ENCODE results near the gene PAN2. TPM values are rescaled to one million over a fixed set of nuclear protein-coding genes. Genes with fewer than 3 reads are reported as not detected.
"Not testable (repeated sequence)": the region's sequence is repeated elsewhere in the genome, so short reads cannot be mapped to it uniquely, and the experiment has no call there.

The PAN2 gene
- total RNA-seq, 2 donors from 2014 or later: 14.5 to 18.4 TPM

- no peak for TF ChIP-seq CTCF (IDR thresholded peaks at IDR 0.05)
- Histone ChIP-seq H3K27ac (no peak overlapping the region), H3K27me3 (no peaks in the 10 kb centered on the region), H3K4me1 (no peaks in the 10 kb centered on the region), H3K36me3 (peaks cover 79% of the 10 kb centered on the region), H3K4me3 (no peak overlapping the region), H3K9me3 (no peaks in the 10 kb centered on the region)
- no peak for DNase-seq (ENCODE audit: low spot score)
These were observed 12.9 kb upstream of the PAN2 start for GRCh38 chr12:56346675-56347074.

- H3K4me1 ChIP-seq; H3K4me3 ChIP-seq; H3K27me3 ChIP-seq; DNase-seq (ENCODE audit: low spot score); H3K9me3 ChIP-seq; H3K27ac ChIP-seq: not testable (repeated sequence)
- H3K36me3 ChIP-seq: peaks cover 35% of the 10 kb centered on the region
These were observed 8.5 kb upstream of the PAN2 start for GRCh38 chr12:56342290-56342689.

DNA sequence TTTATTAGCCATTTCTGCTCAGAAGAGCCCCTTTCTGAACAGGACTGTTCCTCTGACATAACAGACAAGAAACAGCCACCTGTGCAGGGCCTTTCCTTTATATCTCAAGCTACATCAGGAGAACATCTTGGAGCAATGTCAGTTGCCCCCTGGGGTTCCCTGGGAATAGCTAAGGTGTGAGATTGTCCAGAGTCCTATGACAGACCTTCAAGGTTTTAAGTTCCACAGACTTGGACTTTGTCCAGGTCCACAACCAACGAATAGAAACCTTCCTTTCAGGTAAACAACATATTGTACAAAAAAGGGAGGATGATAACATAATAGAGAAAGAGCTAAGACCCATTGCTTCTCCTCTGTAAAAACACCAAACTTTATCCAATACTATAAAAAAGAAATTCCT, 7.8 kb upstream of the PAN2 start:
- Histone ChIP-seq H3K27me3 (no peaks in the 10 kb centered on the region), H3K4me1 (no peaks in the 10 kb centered on the region), H3K36me3 (peaks cover 29% of the 10 kb centered on the region), H3K27ac (no peak overlapping the region), H3K4me3 (no peak overlapping the region), H3K9me3 (no peaks in the 10 kb centered on the region)
- no peak for DNase-seq (ENCODE audit: low spot score)
- TF ChIP-seq CTCF (IDR thresholded peaks at IDR 0.05): no peak

DNA sequence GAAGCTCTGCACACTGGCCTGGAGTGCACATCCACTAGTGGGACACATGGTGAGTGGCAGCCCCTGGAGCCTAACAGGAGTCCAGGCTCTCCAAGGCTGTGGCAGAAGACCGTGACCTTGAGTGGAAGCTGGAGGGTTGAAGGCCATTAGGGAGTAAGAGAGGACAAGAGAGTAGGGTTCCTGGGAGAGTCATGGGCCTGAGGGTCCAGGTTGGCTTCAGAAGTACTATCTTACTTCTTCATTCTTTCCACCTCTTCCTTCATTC, 5.3 kb upstream of the PAN2 start:
- no peak for DNase-seq (ENCODE audit: low spot score)
- Histone ChIP-seq H3K27me3 (no peaks in the 10 kb centered on the region), H3K4me3 (no peak overlapping the region), H3K36me3 (peaks cover 13% of the 10 kb centered on the region), H3K27ac (no peak overlapping the region), H3K9me3 (no peaks in the 10 kb centered on the region), H3K4me1 (peaks cover 0 to 6% of the 10 kb centered on the region in 2 donors)
- no peak for TF ChIP-seq CTCF (IDR thresholded peaks at IDR 0.05)

GRCh38 chr12:56338308-56339157, 4.7 kb upstream of the PAN2 start, which contains the start of gene IL23A:
Gene IL23A, plus strand, starts transcription at chr12:56338884. Its CDS starts 161 bp downstream, at chr12:56339045.
- Histone ChIP-seq H3K4me1 (peaks cover 0 to 6% of the 10 kb centered on the region in 2 donors), H3K36me3 (peaks cover 8% of the 10 kb centered on the region), H3K9me3 (no peaks in the 10 kb centered on the region), H3K27ac (no peak within 1 kb of the TSS), H3K4me3 (no peak within 1 kb of the TSS), H3K27me3 (no peaks in the 10 kb centered on the region)
- TF ChIP-seq CTCF (IDR thresholded peaks at IDR 0.05): no peak
- DNase-seq (ENCODE audit: low spot score): no peak

- TF ChIP-seq CTCF (IDR thresholded peaks at IDR 0.05): no peak
- no peak overlapping the region for H3K27ac ChIP-seq
- peaks cover 0 to 11% of the 10 kb centered on the region in 2 donors for H3K4me1 ChIP-seq
- no peak overlapping the region for H3K4me3 ChIP-seq
- H3K27me3 ChIP-seq: no peaks in the 10 kb centered on the region
- H3K9me3 ChIP-seq: no peaks in the 10 kb centered on the region
- H3K36me3 ChIP-seq: peaks cover under 1% of the 10 kb centered on the region
- no peak for DNase-seq (ENCODE audit: low spot score)
These were observed 4.0 kb upstream of the PAN2 start for GRCh38 chr12:56337753-56338251.

Data from right atrium auricular region (tissue), 2 donors.